Superior temporal gyrus (tissue), 1 donor: ENCODE measurements around the gene TNN.

Source experiments
- DNase-seq: peaks from one replicate; pipeline ENCODE4 v3.0.0-alpha.2; 2016; ENCODE audit errors: extremely low spot score

TNN gene

DNA sequence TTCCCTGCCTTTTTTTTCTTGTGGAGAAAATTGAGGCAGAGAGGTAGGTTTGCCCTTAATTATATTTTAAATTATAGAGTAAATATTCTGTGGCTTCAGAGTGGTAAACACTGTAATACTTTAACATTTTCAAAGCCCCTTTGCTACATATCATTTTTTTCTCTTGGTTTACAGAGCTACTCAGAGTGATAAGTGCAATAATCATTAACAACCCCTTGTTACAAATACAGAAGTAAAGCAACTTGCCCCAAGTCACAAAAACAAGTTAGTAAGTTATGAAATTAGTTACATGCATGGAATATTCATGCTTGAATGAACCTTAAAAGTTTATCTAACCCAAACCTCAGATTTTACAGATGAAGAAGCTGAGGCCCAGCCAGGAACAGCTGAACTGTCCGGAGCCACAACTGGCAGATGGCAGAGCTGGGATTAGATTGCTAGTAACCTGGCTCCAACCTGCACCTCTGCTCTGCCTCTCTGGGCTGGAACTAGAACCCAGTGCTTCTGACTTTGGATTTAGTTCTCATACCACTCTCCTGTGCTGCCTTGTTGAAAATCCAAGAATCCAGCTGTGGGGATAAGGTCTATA lies 48.7 kb downstream of the TNN start:
- no peak for DNase-seq

DNA sequence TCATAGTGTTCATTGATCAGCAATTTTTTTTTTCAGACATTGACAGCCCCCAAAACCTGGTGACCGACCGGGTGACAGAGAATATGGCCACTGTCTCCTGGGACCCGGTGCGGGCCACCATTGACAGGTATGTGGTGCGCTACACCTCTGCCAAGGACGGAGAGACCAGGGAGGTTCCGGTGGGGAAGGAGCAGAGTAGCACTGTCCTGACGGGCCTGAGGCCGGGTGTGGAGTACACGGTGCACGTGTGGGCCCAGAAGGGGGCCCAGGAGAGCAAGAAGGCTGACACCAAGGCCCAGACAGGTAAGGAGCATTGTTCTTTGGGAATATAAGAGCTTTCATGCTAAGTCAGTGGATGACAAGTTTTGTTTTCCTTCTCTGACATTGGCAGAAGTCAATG lies 49.3 kb downstream of the TNN start:
- DNase-seq = no peak

DNA sequence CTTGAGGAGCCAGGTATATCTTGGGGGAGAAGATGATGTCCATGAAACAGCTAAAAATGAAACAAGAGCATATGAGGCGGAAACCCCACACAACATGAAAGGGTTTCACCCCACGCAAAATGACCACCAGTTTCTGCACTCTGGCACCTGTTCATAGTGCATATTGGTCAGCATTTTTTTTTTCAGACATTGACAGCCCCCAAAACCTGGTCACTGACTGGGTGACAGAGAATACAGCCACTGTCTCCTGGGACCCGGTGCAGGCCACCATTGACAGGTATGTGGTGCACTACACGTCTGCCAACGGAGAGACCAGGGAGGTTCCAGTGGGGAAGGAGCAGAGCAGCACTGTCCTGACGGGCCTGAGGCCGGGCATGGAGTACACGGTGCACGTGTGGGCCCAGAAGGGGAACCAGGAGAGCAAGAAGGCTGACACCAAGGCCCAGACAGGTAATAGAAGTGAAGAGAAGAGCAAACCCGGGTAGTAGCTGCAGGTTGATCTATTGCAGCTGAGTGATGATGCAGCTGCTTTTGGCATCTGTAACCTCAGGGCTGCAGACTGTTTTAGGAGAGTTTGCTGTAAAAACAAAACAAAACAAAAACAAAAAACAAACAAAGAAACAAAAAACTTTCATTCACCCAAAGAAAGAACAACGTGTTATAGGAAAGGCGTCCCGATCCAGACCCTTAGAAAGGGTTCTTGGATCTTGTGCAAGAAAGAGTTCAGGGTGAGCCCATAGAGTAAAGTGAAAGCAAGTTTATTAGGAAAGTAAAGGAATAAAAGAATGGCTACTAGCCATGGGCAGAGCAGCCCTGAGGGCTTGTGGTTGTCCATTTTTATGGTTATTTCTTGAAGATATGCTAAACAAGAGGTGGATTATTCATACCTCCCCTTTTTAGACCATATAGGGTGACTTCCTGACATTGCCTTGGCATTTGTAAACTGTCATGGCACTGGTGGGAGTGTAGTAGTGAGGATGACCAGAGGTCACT lies 51.0 kb downstream of the TNN start:
- DNase-seq = no peak

GRCh38 chr1:175120511-175120910 lies 52.9 kb downstream of the TNN start:
- DNase-seq = no peak

DNA sequence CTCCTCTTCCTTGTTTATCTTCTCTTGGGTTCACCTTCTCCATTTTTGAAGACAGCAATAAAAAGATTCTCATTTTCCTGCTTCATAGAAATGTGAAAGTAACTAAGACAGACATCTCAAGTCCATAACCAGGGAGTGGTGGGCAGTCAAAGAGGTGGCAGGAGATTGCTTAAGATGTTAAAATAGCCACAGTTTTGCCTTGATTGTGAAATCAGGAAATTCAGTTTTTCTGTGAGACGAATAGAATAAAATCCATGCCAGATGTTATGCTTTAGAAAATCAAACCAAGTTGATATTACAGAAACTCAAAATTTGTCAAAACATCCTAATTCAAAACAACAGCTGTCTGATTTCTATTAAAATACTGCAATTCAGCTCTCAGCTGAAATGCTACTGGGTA lies 57.2 kb downstream of the TNN start:
- no peak for DNase-seq

DNA sequence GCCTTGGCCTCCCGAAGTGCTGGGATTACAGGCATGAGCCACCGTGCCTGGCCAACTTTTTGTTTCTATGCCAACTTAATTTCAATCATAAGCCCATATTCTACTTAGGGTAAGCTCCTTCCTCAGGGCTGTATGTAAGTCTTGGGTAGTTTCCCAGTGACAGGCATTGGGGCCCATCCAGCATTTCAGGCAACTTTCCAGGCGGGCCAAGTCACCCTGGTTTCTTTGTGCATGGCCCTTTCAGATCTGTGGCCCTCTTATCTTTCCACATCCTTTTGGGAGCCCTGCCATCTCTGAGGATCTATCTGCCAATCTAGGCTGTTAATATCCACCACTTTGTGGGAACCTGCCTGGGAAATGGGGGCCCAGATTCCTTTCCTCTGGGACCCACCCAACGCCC lies 58.7 kb downstream of the TNN start:
- DNase-seq = no peak

GRCh38 chr1:175127565-175127964 lies 59.9 kb downstream of the TNN start:
- no peak for DNase-seq

- no peak for DNase-seq
Observed at GRCh38 chr1:175128523-175128922, 60.9 kb downstream of the TNN start.

DNA sequence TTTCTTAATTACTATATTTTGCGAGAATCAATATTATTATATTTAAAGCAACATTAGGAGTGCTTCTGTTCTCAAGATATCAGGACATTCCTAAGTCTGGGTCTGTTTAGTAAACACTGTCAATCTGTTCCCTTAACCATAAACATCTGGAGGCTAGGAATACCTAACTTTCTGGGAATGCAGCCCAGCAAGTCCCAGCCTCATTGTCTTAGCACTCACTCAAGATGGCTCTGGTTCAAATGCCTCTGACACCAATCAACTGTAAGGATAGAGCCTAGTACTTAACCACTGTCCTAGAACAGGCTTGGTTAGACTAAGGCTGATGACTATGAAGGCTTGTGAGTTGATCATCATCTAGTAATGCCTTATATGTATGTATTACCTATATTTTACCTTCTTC lies 61.5 kb downstream of the TNN start:
- no peak for DNase-seq

DNA sequence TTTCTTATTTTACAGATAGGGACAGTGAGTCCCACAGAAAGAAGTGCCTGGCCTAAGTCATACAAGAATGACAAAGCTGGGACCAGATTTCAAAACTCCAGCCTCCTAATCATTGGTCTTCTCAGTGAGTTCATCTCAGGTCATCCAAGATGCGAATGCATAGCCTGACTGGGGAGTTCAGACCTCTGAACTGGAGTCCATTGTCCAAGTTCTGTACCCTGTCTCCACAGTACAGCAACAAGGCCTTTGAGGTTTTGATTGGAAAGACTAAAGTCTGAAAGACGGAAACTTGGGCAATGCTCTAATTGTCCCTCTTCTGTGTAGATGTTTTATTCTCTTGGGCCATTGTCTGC lies 62.0 kb downstream of the TNN start:
- no peak for DNase-seq

DNA sequence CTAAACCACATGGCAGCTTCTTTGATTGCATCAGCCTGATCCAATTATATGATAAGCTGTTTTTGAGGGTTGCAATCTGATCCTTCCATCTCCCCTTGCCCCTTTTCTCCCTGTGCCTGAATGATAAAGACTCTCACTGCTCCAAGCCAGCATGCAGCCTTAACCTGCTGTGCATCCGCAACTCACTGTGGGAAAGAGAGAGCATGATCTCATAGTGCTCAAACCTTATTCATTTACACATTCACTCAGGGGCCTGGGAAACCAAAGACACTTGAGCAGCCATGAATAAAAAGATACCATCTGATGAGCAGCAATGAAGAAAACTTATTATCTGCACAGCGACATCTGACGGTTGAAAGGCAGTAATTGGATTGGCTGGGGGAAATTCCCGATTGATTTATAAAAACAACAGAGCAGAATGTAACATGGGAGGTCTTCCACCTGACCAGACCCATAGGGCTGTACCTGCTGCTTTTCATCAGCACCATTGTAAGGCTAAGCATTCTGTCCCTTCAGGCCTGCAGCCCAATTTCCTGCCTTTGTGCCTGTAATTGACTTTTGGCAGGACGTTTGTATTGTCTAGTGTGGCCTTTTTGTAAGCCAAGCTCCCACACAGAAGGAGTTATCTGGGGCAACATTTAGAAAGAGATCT lies 62.5 kb downstream of the TNN start:
- DNase-seq = no peak

DNA sequence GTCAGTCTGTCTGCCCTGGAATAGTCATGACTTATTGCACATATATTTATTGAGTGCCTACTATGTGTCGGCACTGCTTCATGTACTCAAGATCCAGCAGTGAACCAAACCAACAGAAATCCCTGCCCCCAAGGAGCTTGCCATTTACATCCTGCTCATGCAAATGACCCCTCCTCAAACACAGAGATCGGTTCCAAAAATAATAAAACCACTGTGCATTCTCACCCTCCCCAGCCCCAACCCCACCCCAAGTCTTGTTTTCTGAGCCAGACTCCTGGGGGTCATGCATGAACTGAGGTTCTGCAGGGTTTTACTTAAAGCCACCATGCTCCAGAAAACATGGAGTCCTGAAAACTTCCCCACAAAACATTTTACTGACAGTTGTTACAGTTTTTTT lies 63.0 kb downstream of the TNN start:
- no peak for DNase-seq

DNA sequence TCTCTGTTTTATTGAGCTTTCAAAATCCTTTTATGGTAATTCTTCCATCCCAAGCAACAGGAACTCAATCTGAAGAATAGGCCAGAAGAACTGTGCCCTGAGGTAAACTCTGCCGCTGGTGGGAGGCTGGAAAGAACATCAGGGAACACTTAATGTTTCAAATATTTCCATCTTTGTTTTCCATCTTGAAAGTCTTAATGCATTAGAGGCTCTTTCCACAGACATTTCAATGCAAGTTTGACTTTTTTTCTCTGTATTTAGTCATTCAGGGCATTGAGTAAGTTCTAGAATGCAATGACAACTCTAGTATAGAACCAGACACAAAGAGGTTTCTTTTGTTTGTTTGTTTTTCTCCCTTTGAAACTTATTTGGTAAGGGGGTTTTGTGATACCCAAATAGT lies 63.5 kb downstream of the TNN start:
- DNase-seq = no peak

- no peak for DNase-seq
Observed at GRCh38 chr1:175132436-175132835, 64.8 kb downstream of the TNN start.

DNA sequence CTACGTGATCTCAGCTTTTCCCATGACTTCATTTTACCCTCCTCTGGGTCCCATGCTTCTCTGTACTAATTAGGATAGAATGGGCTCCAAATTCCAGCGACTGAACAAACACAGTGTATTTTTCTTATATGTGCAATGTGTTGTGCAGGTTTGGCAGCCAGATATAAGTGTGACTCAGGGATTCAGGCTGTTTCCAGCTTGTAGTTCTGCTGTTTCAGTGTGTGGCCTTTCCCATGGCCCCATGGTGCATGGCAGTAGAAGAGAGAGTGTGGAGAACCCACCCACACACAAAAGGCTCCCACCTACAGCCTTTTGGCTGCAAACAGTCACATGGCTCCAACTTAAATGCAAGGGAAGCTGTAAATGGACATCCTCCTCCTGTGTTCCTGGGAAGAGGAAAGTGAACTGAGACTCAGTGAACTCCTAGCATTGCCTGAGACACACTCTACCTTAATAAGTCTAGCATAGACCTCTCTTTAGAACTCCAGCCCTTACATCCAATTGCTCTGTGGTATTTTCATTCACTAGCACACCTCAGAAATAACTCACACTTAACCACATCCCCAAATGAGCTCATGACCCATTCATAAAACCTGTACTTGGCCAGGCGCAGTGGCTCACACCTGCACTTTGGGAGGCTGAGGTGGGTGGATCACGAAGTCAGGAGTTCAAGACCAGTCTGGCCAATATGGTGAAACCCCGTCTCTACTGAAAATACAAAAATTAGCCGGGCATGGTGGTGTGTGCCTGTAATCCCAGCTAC lies 66.2 kb downstream of the TNN start:
- no peak for DNase-seq

GRCh38 chr1:175134500-175134899 lies 66.9 kb downstream of the TNN start:
- no peak for DNase-seq

- DNase-seq = no peak
Observed at GRCh38 chr1:175136246-175136645, 68.6 kb downstream of the TNN start.

DNA sequence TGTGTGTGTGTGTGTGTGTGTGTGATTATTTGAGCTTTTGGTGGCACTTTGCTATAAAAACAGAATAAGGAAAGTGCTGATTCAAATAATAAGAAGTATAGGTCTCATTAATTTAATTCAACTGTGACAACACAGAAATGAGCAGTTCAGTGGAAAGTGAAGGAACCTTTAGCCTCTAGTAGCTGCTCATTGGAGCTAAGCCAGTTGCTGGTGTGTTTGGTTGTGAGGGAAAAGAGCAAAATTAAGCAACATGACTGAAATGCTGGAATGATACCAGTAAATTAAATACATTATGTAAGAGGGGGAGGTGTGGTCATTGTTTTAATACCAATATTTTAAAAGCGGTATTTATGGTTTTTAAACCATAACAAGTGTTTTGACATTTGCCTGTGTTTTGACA lies 69.7 kb downstream of the TNN start:
- DNase-seq = no peak

DNA sequence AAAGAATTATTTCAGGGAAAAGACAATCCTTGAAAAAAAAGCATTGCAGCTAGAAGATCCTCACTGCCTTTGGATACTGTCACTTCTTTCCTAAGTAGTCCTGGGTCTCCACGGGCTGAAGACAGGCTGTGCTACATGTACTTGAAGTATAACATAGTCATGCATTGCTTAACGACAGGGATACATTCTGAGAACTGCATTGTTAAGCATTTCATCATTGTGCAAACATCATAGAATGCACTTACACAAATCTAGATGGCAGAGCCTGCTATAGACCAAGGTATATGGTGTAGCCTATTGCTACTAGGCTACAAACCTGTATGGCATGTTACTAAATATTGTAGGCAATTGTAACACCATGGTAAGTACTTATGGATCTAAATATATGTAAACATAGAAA lies 70.9 kb downstream of the TNN start:
- DNase-seq = no peak

DNA sequence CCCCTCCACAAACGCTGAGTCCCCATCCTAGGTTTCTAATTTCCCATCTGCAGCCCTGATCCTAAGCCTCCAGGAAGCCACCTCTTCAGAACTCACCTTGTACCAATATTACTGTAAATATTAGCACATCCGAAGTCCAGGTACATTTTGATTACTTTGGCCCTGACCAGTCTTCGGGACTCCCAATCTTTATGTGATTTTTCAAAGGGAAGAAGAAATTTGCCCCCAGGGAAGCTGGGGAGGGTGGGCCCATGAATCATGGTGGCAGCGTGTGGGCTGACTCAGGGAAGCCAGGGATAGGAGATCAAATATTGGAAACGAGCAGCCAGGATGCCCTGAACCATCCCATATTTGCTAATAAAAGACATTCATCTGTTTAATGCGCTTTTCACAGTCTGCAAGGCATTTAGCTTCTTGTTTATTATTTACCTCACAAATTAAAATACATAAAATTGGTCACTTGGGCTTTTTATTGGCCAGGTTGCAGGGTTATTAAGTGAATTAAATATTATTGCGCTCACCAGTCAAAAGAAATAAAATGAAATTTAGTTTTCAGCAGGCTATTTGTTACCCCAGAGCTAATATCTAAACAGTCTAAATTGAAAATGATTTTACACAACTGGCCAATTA lies 78.4 kb downstream of the TNN start:
- no peak for DNase-seq

- DNase-seq = peak; percentile 59
Observed at GRCh38 chr1:175146529-175147213, 79.0 kb downstream of the TNN start.
